ENCODE data around the gene OR11G2.
"Not testable (repeated sequence)": the region's sequence is repeated elsewhere in the genome, so short reads cannot be mapped to it uniquely, and the experiment has no call there.

The OR11G2 gene

GRCh38 chr14:20177433-20177974, 13.2 kb upstream of the OR11G2 start:
- no peak for DNase-seq (ENCODE audit: low spot score)
- in situ Hi-C loops (cut with MboI; ENCODE audit: low pct_unique_long_range_greater_than_20kb, low sequenced_read_pairs, unreplicated experiment) = no loop called here
- no peak for TF ChIP-seq CTCF (IDR thresholded peaks at IDR 0.05; ENCODE audit: extremely low read depth, insufficient read depth, missing control alignments)

GRCh38 chr14:20179218-20179617, 11.5 kb upstream of the OR11G2 start:
- TF ChIP-seq CTCF (IDR thresholded peaks at IDR 0.05; ENCODE audit: extremely low read depth, insufficient read depth, missing control alignments) = no peak
- in situ Hi-C loops (cut with MboI; ENCODE audit: low pct_unique_long_range_greater_than_20kb, low sequenced_read_pairs, unreplicated experiment) = no loop called here
- no peak for DNase-seq (ENCODE audit: low spot score)

DNA sequence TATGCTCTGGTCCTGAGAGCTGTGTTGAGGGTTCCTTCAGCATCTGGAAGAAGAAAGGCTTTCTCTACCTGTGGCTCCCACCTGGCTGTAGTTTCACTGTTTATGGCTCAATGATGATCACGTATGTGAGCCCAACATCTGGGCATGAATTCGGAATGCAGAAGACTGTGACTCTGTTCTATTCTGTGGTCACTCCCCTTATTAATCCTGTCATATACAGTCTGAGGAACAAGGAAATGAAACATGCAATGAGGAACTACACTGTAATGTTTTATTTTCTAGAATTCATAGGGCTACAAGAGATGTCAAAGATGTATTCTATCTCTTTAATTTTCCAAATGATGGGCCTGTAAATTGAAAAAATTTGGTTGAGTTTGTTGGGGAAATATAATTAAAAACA, 10.8 kb upstream of the OR11G2 start:
- DNase-seq (ENCODE audit: low spot score) = no peak
- in situ Hi-C loops (cut with MboI; ENCODE audit: low pct_unique_long_range_greater_than_20kb, low sequenced_read_pairs, unreplicated experiment) = no loop called here
- no peak for TF ChIP-seq CTCF (IDR thresholded peaks at IDR 0.05; ENCODE audit: extremely low read depth, insufficient read depth, missing control alignments)

- no peak for DNase-seq (ENCODE audit: low spot score)
- in situ Hi-C loops (cut with MboI; ENCODE audit: low pct_unique_long_range_greater_than_20kb, low sequenced_read_pairs, unreplicated experiment) = no loop called here
- TF ChIP-seq CTCF (IDR thresholded peaks at IDR 0.05; ENCODE audit: extremely low read depth, insufficient read depth, missing control alignments) = no peak
These were observed 10.2 kb upstream of the OR11G2 start for GRCh38 chr14:20180486-20180885.

- no peak for DNase-seq (ENCODE audit: low spot score)
- in situ Hi-C loops (cut with MboI; ENCODE audit: low pct_unique_long_range_greater_than_20kb, low sequenced_read_pairs, unreplicated experiment) = no loop called here
- no peak for TF ChIP-seq CTCF (IDR thresholded peaks at IDR 0.05; ENCODE audit: extremely low read depth, insufficient read depth, missing control alignments)
These were observed 6.5 kb upstream of the OR11G2 start for GRCh38 chr14:20184181-20184580.

DNA sequence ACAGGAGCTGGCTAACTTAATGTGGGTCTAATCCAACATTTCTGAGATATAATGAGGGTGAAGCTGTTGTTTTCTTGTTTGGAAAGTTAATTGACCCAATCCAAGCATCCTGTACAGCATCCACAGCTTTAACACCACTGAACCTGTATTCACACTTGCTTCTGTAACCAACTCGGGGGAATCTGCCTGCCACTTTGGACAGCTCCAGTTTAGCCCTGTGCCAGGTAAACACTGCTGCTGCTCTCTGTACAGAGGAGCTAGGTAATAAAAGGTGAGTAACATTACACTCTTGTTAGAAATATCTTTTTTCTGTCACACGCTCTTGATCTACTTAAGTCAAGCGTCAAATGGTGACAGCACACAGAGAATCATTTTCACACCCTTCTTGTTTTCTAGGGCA, 700 bp downstream of the OR11G2 start:
- DNase-seq (ENCODE audit: low spot score) = no peak
- no peak for TF ChIP-seq CTCF (IDR thresholded peaks at IDR 0.05; ENCODE audit: extremely low read depth, insufficient read depth, missing control alignments)
- in situ Hi-C loops (cut with MboI; ENCODE audit: low pct_unique_long_range_greater_than_20kb, low sequenced_read_pairs, unreplicated experiment) = no loop called here

DNA sequence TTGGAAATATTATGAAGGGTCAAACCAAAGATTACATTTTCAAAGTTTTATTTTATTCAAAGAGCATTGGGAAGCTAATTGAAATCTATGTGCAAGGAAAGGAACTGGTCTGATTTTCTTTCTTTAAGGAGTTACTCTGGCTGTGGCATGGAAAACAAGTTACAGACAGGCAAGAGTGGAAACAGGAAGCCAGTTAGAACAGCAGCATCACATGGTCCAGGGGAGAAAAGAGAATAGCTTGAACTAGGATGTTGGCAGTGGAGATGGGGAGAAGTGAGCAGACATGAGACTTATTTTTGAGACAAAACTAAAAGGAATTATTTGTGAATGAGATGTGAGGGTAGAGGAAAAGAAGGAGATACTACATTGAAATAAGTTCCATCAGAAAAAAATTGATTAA, 3.4 kb downstream of the OR11G2 start:
- DNase-seq (ENCODE audit: low spot score) = no peak
- TF ChIP-seq CTCF (IDR thresholded peaks at IDR 0.05; ENCODE audit: extremely low read depth, insufficient read depth, missing control alignments) = no peak
- in situ Hi-C loops (cut with MboI; ENCODE audit: low pct_unique_long_range_greater_than_20kb, low sequenced_read_pairs, unreplicated experiment) = no loop called here

DNA sequence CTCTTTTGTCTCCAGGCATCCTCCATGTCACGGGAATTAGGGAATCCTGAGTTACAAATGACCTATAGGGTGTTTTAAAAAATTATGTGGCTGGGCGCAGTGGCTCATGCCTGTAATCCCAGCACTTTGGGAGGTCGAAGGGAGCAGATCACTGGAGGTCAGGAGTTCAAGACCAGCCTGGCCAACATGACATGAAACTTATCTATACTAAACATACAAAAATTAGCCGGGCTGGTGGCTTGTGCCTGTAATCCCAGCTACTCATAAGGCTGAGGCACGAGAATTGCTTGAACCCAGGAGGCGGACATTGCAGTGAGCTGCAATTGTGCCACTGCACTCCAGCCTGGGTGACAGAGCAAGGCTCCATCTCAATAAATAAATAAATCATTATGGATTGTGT, 4.5 kb downstream of the OR11G2 start:
- in situ Hi-C loops (cut with MboI; ENCODE audit: low pct_unique_long_range_greater_than_20kb, low sequenced_read_pairs, unreplicated experiment); DNase-seq (ENCODE audit: low spot score): not testable (repeated sequence)

Measured in GM13977 (cell line).